Naive thymus-derived CD8-positive, alpha-beta T cell (primary cell): ENCODE measurements around the gene NLRP6. TPM values are rescaled to one million over a fixed set of nuclear protein-coding genes. Genes with fewer than 3 reads are reported as not detected.

Experiments used
- ATAC-seq, 2 donors: fragments of 150-1000 bp; cut with Tn5 transposase in 1 of 2; sonication (Bioruptor Pico), chemical (Tn5 transposase) in 1 of 2; 1 replicate in 1 of 2; 2 replicates in 1 of 2; pipeline ENCODE4 v1.10.0; 2021; ENCODE audit warnings: mild to moderate bottlenecking in 2 of 2, moderate library complexity in 2 of 2
- POLR2A ChIA-PET: fragments of 350-600 bp; sonication (Branson Sonifier 250); formaldehyde crosslinking; loops from one replicate; lab custom pipeline; 2021; ENCODE audit warnings: antibody characterized with exemption; lab: Charles Lee
- DNase-seq, 10 donors: peaks; one replicate each; pipeline versions ENCODE4 v3.0.0 to v3.0.0-alpha.2; 2020 to 2022
- H3K27ac Mint-ChIP-seq, 10 donors: one replicate each; pipeline ENCODE4 v1.8.0; 2020 to 2022; ENCODE audit warnings: mild to moderate bottlenecking in 10 of 10, mixed read lengths in 10 of 10, moderate library complexity in 4 of 10, inconsistent platforms in 1 of 10
- H3K27me3 Mint-ChIP-seq, 5 donors: one replicate each; pipeline ENCODE4 v1.8.0; 2021 to 2022; ENCODE audit warnings: mixed read lengths in 5 of 5
- H3K36me3 Mint-ChIP-seq, 3 donors: one replicate each; pipeline ENCODE4 v1.8.0; 2020 to 2022; ENCODE audit warnings: mixed read lengths in 3 of 3, mild to moderate bottlenecking in 2 of 3, inconsistent platforms in 1 of 3
- H3K4me1 Mint-ChIP-seq, 4 donors: one replicate each; pipeline ENCODE4 v1.8.0; 2021 to 2022; ENCODE audit warnings: mixed read lengths in 4 of 4
- H3K4me3 Mint-ChIP-seq, 10 donors: one replicate each; pipeline ENCODE4 v1.8.0; 2020 to 2022; ENCODE audit warnings: mild to moderate bottlenecking in 10 of 10, mixed read lengths in 10 of 10, moderate library complexity in 6 of 10, inconsistent platforms in 1 of 10
- H3K9me3 Mint-ChIP-seq, 9 donors: one replicate each; pipeline ENCODE4 v1.8.0; 2020 to 2022; ENCODE audit warnings: mixed read lengths in 9 of 9, mild to moderate bottlenecking in 3 of 9, inconsistent platforms in 1 of 9, moderate library complexity in 1 of 9
- polyA plus RNA-seq, 3 donors: library from polyadenylated mRNA; unstranded; fragments of 300-500 nt; fragmentation: Illumina TruSeq; gene quantifications; one replicate each; pipeline ENCODE4 v1.2.3, GENCODE V29; 2021
- total RNA-seq, 8 experiments: library from RNA in 2 of 8; stranded (reverse) in 2 of 8; gene quantifications; one replicate each; pipeline ENCODE4 v1.2.3 and lab custom pipeline; 2021 to 2026

Gene NLRP6
- total and polyA plus RNA-seq, 5 experiments from 2014 or later: 9.1 to 32.0 (median 25.9) TPM

GRCh38 chr11:289398-289711 lies 11.1 kb downstream of the NLRP6 start:
- peak overlapping the region; percentile 76 to 93 (median 88) for H3K4me3 Mint-ChIP-seq
- peaks cover 0 to 20% (median 5%) of the 10 kb centered on the region in 3 donors for H3K36me3 Mint-ChIP-seq
- H3K27ac Mint-ChIP-seq: peak overlapping the region; percentile 84 to 98 (median 94)
- H3K4me1 Mint-ChIP-seq: peaks cover 27 to 50% (median 37%) of the 10 kb centered on the region in 4 donors
- DNase-seq (peak in 9 of 10 donors; percentile 56 to 83 (median 71)), ATAC-seq (peak; percentile 15 to 49)
- H3K9me3 Mint-ChIP-seq: no peaks in the 10 kb centered on the region
- H3K27me3 Mint-ChIP-seq: no peaks in the 10 kb centered on the region
- POLR2A ChIA-PET: interaction anchor here (0.6 to 20.1 kb wide), 18 partner anchors 13 to 248 kb away, joined by 3 to 863 read pairs (median 11); partner anchors contain the start of genes ANO9, BET1L, IFITM1 and IFITM2

GRCh38 chr11:289712-290620 lies 11.8 kb downstream of the NLRP6 start:
- POLR2A ChIA-PET: interaction anchor here (0.5 to 20.1 kb wide), 23 partner anchors 13 to 247 kb away, joined by 3 to 863 read pairs (median 5); partner anchors contain the start of genes ANO9, BET1L, IFITM1 and IFITM2

GRCh38 chr11:290621-291231 lies 12.5 kb downstream of the NLRP6 start:
- POLR2A ChIA-PET: interaction anchor here (0.5 to 20.1 kb wide), 15 partner anchors 12 to 237 kb away, joined by 3 to 863 read pairs (median 7); partner anchors contain the start of genes BET1L, IFITM1, IFITM2 and IFITM5
- ATAC-seq: no peak
- no peaks in the 10 kb centered on the region for H3K27me3 Mint-ChIP-seq
- peaks cover 26 to 44% (median 34%) of the 10 kb centered on the region in 4 donors for H3K4me1 Mint-ChIP-seq
- peak in 2 of 10 donors; percentile 17 to 65 for DNase-seq
- H3K9me3 Mint-ChIP-seq: no peaks in the 10 kb centered on the region
- peaks cover 0 to 27% (median 5%) of the 10 kb centered on the region in 3 donors for H3K36me3 Mint-ChIP-seq
- H3K4me3 Mint-ChIP-seq: peak overlapping the region; percentile 53 to 93 (median 88)
- peak overlapping the region; percentile 84 to 98 (median 92) for H3K27ac Mint-ChIP-seq

More at GRCh38 chr11:289712-290620, 11.8 kb downstream of the NLRP6 start:
- peak overlapping the region; percentile 84 to 98 (median 94) for H3K27ac Mint-ChIP-seq
- no peaks in the 10 kb centered on the region for H3K9me3 Mint-ChIP-seq
- DNase-seq (peak in 5 of 10 donors; percentile 48 to 74 (median 69)), ATAC-seq (peak; percentile 24 to 43)
- peak overlapping the region; percentile 76 to 93 (median 88) for H3K4me3 Mint-ChIP-seq
- H3K36me3 Mint-ChIP-seq: peaks cover 0 to 26% (median 5%) of the 10 kb centered on the region in 3 donors
- H3K4me1 Mint-ChIP-seq: peaks cover 28 to 47% (median 38%) of the 10 kb centered on the region in 4 donors
- H3K27me3 Mint-ChIP-seq: no peaks in the 10 kb centered on the region

- peak overlapping the region; percentile 66 to 98 (median 92) for H3K27ac Mint-ChIP-seq
- peak overlapping the region; percentile 32 to 93 (median 86) for H3K4me3 Mint-ChIP-seq
- peak in 2 of 10 donors; percentile 16 to 63 for DNase-seq
- H3K36me3 Mint-ChIP-seq: peaks cover 0 to 27% (median 5%) of the 10 kb centered on the region in 3 donors
- H3K9me3 Mint-ChIP-seq: no peaks in the 10 kb centered on the region
- peaks cover 26 to 40% (median 33%) of the 10 kb centered on the region in 4 donors for H3K4me1 Mint-ChIP-seq
- POLR2A ChIA-PET: interaction anchor here (0.6 to 20.1 kb wide), 11 partner anchors 11 to 215 kb away, joined by 3 to 863 read pairs (median 15); partner anchors contain the start of genes BET1L, IFITM1, IFITM2 and IFITM5
- ATAC-seq: no peak
- H3K27me3 Mint-ChIP-seq: no peaks in the 10 kb centered on the region
Measured at GRCh38 chr11:291281-292210, 13.3 kb downstream of the NLRP6 start.

GRCh38 chr11:292211-293121 lies 14.3 kb downstream of the NLRP6 start:
- peak in 2 of 10 donors; percentile 15 to 58 for DNase-seq
- Mint-ChIP-seq H3K36me3 (peaks cover 0 to 27% (median 5%) of the 10 kb centered on the region in 3 donors), H3K9me3 (no peaks in the 10 kb centered on the region), H3K4me3 (peak overlapping the region in 2 of 10 donors; percentile 4 to 24), H3K27ac (peak overlapping the region in 5 of 10 donors; percentile 56 to 73 (median 65)), H3K4me1 (peaks cover 27 to 41% (median 33%) of the 10 kb centered on the region in 4 donors), H3K27me3 (no peaks in the 10 kb centered on the region)
- POLR2A ChIA-PET: interaction anchor here (0.7 to 20.1 kb wide), 6 partner anchors 10 to 158 kb away, joined by 3 to 863 read pairs (median 96); partner anchors contain the start of genes BET1L, IFITM1, IFITM2 and IFITM5
- ATAC-seq: no peak

- H3K4me1 Mint-ChIP-seq: peaks cover 27 to 47% (median 35%) of the 10 kb centered on the region in 4 donors
- POLR2A ChIA-PET: interaction anchor here (0.7 to 20.1 kb wide), 7 partner anchors 8 to 157 kb away, joined by 3 to 863 read pairs (median 5); partner anchors contain the start of gene NLRP6
- DNase-seq (peak in 2 of 10 donors; percentile 17 to 61), ATAC-seq (no peak)
- H3K4me3 Mint-ChIP-seq: no peak overlapping the region
- H3K36me3 Mint-ChIP-seq: peaks cover 0 to 27% (median 5%) of the 10 kb centered on the region in 3 donors
- H3K9me3 Mint-ChIP-seq: no peaks in the 10 kb centered on the region
- H3K27ac Mint-ChIP-seq: peak overlapping the region in 4 of 10 donors; percentile 5 to 52 (median 18)
- H3K27me3 Mint-ChIP-seq: no peaks in the 10 kb centered on the region
Measured at GRCh38 chr11:293271-293851, 15.2 kb downstream of the NLRP6 start.

- Mint-ChIP-seq H3K27ac (peak overlapping the region in 2 of 10 donors; percentile 15 to 52), H3K9me3 (no peaks in the 10 kb centered on the region), H3K36me3 (peaks cover 0 to 27% (median 5%) of the 10 kb centered on the region in 3 donors), H3K4me1 (peaks cover 27 to 53% (median 39%) of the 10 kb centered on the region in 4 donors), H3K27me3 (no peaks in the 10 kb centered on the region), H3K4me3 (no peak overlapping the region)
- ATAC-seq (no peak), DNase-seq (peak in 2 of 10 donors; percentile 14 to 50)
- POLR2A ChIA-PET: interaction anchor here (1.0 to 20.1 kb wide), 6 partner anchors 8 to 43 kb away, joined by 3 to 863 read pairs (median 6); partner anchors contain the start of gene NLRP6
Measured at GRCh38 chr11:293852-294661, 15.8 kb downstream of the NLRP6 start.

- peaks cover 24 to 50% (median 38%) of the 10 kb centered on the region in 4 donors for H3K4me1 Mint-ChIP-seq
- POLR2A ChIA-PET: interaction anchor here (0.6 to 20.1 kb wide), 7 partner anchors 7 to 68 kb away, joined by 3 to 863 read pairs (median 5); partner anchors contain the start of gene NLRP6
- DNase-seq (no peak), ATAC-seq (no peak)
- H3K27me3 Mint-ChIP-seq: no peaks in the 10 kb centered on the region
- H3K27ac Mint-ChIP-seq: peak overlapping the region in 4 of 10 donors; percentile 35 to 78 (median 64)
- H3K36me3 Mint-ChIP-seq: peaks cover 0 to 27% (median 5%) of the 10 kb centered on the region in 3 donors
- H3K4me3 Mint-ChIP-seq: no peak overlapping the region
- H3K9me3 Mint-ChIP-seq: no peaks in the 10 kb centered on the region
Measured at GRCh38 chr11:294780-295179, 16.6 kb downstream of the NLRP6 start.
